ENCODE data around the gene SECTM1. TPM values are rescaled to one million over a fixed set of nuclear protein-coding genes. Genes with fewer than 3 reads are reported as not detected.
"Not testable (repeated sequence)": the region's sequence is repeated elsewhere in the genome, so short reads cannot be mapped to it uniquely, and the experiment has no call there.

Gene SECTM1
- total RNA-seq, 1 experiment from 2014 or later = 61.7 TPM

GRCh38 chr17:82348434-82348833, 14.9 kb upstream of the SECTM1 start:
- ATAC-seq (no peak), DNase-seq (no peak)
- H2AFZ ChIP-seq (ENCODE audit: low read length) = no peak overlapping the region
- H3K9me3 ChIP-seq (ENCODE audit: low read length) = no peaks in the 10 kb centered on the region
- no peak overlapping the region for H3K27ac ChIP-seq (ENCODE audit: low read length)
- no peak overlapping the region for H3K4me2 ChIP-seq (ENCODE audit: low read length)
- POLR2A ChIA-PET (ENCODE audit: unreplicated experiment) = interaction anchor here (0.7 kb wide), 1 partner anchor 429 kb away, joined by 6 read pairs; no protein-coding TSS in a partner anchor
- H3F3A ChIP-seq (ENCODE audit: low read length, unreplicated experiment) = no peaks in the 10 kb centered on the region
- peaks cover 6% of the 10 kb centered on the region; the same call in 1 of the 2 replicates for H3K4me1 ChIP-seq (ENCODE audit: insufficient read depth, low read length)
- H4K20me1 ChIP-seq (ENCODE audit: low read length) = no peaks in the 10 kb centered on the region
- BruUV-seq (replicated peaks) = no TSS peak
- H3K9ac ChIP-seq (ENCODE audit: low read length) = no peak overlapping the region
- H3K36me3 ChIP-seq (ENCODE audit: low read depth, low read length) = no peaks in the 10 kb centered on the region
- CTCF ChIA-PET = no interaction called here
- H3K27me3 ChIP-seq (ENCODE audit: low read length) = no peaks in the 10 kb centered on the region
- intact Hi-C loops (cut with micrococcal nuclease) = no loop called here
- no peak overlapping the region for H3K4me3 ChIP-seq (ENCODE audit: low read length)
- H3K9me2 ChIP-seq (replicated peaks; ENCODE audit: low read length) = no peaks in the 10 kb centered on the region
- no peaks in the 10 kb centered on the region for H3K79me2 ChIP-seq (ENCODE audit: low read length)
- TF ChIP-seq EZH2phosphoT487 (IDR thresholded peaks at IDR 0.05; ENCODE audit: borderline replicate concordance, low read length) (no peak), CTCF (conservative IDR thresholded peaks at IDR 0.05; ENCODE audit: low read depth, low read length) (no peak), EZH2 (IDR thresholded peaks at IDR 0.05; ENCODE audit: low read length, unreplicated experiment) (no peak)

GRCh38 chr17:82347994-82348393, 14.4 kb upstream of the SECTM1 start:
- H3K9me3 ChIP-seq (ENCODE audit: low read length); H2AFZ ChIP-seq (ENCODE audit: low read length); ATAC-seq; H3F3A ChIP-seq (ENCODE audit: low read length, unreplicated experiment); H3K4me2 ChIP-seq (ENCODE audit: low read length); H3K79me2 ChIP-seq (ENCODE audit: low read length); H3K9ac ChIP-seq (ENCODE audit: low read length); H4K20me1 ChIP-seq (ENCODE audit: low read length); DNase-seq; CTCF ChIA-PET; H3K36me3 ChIP-seq (ENCODE audit: low read depth, low read length); BruUV-seq (replicated peaks); H3K9me2 ChIP-seq (replicated peaks; ENCODE audit: low read length); H3K27ac ChIP-seq (ENCODE audit: low read length); H3K27me3 ChIP-seq (ENCODE audit: low read length); H3K4me3 ChIP-seq (ENCODE audit: low read length); intact Hi-C loops (cut with micrococcal nuclease); H3K4me1 ChIP-seq (ENCODE audit: insufficient read depth, low read length): not testable (repeated sequence)
- POLR2A ChIA-PET (ENCODE audit: unreplicated experiment) = interaction anchor here (0.7 kb wide), 1 partner anchor 430 kb away, joined by 6 read pairs; no protein-coding TSS in a partner anchor

GRCh38 chr17:82346342-82347300, 13.1 kb upstream of the SECTM1 start:
- Histone ChIP-seq H3K36me3 (ENCODE audit: low read depth, low read length) (no peaks in the 10 kb centered on the region), H2AFZ (ENCODE audit: low read length) (no peak overlapping the region), H3K27me3 (ENCODE audit: low read length) (no peaks in the 10 kb centered on the region), H4K20me1 (ENCODE audit: low read length) (no peaks in the 10 kb centered on the region), H3K4me1 (ENCODE audit: insufficient read depth, low read length) (peaks cover 6% of the 10 kb centered on the region; the same call in 1 of the 2 replicates), H3K27ac (ENCODE audit: low read length) (no peak overlapping the region), H3K4me2 (ENCODE audit: low read length) (no peak overlapping the region), H3F3A (ENCODE audit: low read length, unreplicated experiment) (no peaks in the 10 kb centered on the region), H3K79me2 (ENCODE audit: low read length) (no peaks in the 10 kb centered on the region), H3K9ac (ENCODE audit: low read length) (no peak overlapping the region), H3K4me3 (ENCODE audit: low read length) (no peak overlapping the region), H3K9me3 (ENCODE audit: low read length) (no peaks in the 10 kb centered on the region), H3K9me2 (replicated peaks; ENCODE audit: low read length) (no peaks in the 10 kb centered on the region)
- no peak for ATAC-seq
- intact Hi-C loops (cut with micrococcal nuclease) = no loop called here
- BruUV-seq (replicated peaks) = no TSS peak
- DNase-seq = no peak
- POLR2A ChIA-PET (ENCODE audit: unreplicated experiment) = no interaction called here
- CTCF ChIA-PET = no interaction called here
- TF ChIP-seq CTCF (conservative IDR thresholded peaks at IDR 0.05; ENCODE audit: low read depth, low read length) = no peak
- TF ChIP-seq EZH2 (IDR thresholded peaks at IDR 0.05; ENCODE audit: low read length, unreplicated experiment) = no peak
- TF ChIP-seq EZH2phosphoT487 (IDR thresholded peaks at IDR 0.05; ENCODE audit: borderline replicate concordance, low read length) = no peak

Measured in PC-3 (cell line).